PFSK-1 (cell line): Measurements from ENCODE around the gene SMG6.

Experiments used
- FOXP2 ChIP-seq: optimal IDR thresholded peaks from 2 replicates; pipeline ENCODE3; 2011; ENCODE audit warnings: borderline replicate concordance, control low read depth, inconsistent platforms; ENCODE audit not compliant: insufficient read depth; ENCODE audit errors: extremely low read length, extremely low read depth
- POLR2AphosphoS5 ChIP-seq: IDR thresholded peaks from 2 replicates; pipeline ENCODE4 v1.6.1; 2012; ENCODE audit warnings: low read depth, mild to moderate bottlenecking, control low read depth, low read length, moderate library complexity
- SIN3A ChIP-seq: IDR thresholded peaks from 2 replicates; pipeline ENCODE4 v1.6.1; 2012; ENCODE audit warnings: mild to moderate bottlenecking, low read length, moderate library complexity, borderline replicate concordance; ENCODE audit not compliant: insufficient read depth
- TAF1 ChIP-seq: IDR thresholded peaks from 2 replicates; pipeline ENCODE4 v1.6.1; 2012; ENCODE audit warnings: low read length, control low read depth, borderline replicate concordance; ENCODE audit not compliant: insufficient read depth
- TF ChIP-seq, protein P1 (sequence below), 2 experiments: IDR thresholded peaks; 2 replicates each; pipeline versions ENCODE4 v1.6.1 to v1.8.0; 2011 to 2012; ENCODE audit warnings: low read depth in 2 of 2, low read length in 2 of 2, control low read depth in 1 of 2, inconsistent platforms in 1 of 2, mild to moderate bottlenecking in 1 of 2, moderate library complexity in 1 of 2; ENCODE audit not compliant: insufficient read depth in 1 of 2

The SMG6 gene

DNA sequence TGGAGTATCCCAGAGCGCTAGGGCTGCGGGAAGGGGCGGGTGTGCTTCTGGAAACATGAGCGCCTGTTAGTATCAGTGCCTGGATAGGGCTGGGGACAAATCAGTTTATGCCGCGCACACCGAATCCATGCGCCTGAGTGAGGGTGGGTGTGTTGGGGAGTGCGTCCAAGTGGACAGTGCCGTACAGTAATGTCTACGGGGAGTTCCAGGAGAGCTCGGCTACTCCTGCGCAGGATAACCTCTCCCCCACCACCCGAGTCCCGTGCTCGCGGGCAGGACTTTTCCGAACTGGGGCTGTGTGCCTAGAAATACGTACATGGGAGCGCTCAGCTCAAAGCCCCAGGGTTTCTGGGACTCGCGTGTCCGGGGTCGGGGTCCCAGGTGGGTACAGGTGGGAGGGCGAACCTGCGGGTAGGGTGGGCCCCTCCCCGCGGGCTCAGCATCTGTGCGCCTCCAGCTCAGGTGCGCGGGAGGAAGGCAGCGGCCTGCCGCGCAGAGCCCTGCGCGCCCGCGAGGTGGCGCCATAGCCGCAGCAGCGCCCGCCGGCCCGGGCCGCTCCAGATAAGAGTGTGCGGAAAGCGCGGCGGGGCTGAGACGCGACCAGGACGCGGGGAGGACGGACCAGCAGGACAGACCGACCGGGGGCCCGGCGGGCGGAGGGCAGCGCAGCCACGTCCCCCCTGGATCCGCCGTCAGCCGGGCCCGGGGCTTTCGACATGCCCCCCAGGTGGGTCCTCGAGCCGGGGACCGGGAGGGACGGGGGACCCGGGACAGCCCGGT lies 248.9 kb downstream of the SMG6 start, which contains the start of gene HIC1:
HIC1 (plus strand) TSS at position 592 of the 780 bp plus-strand sequence. CDS start 1,588 bp downstream, outside the sequence.
- TF ChIP-seq TAF1 (no peak), SIN3A (no peak), POLR2AphosphoS5 (peak; percentile 76)
- TF ChIP-seq, protein P1, sequence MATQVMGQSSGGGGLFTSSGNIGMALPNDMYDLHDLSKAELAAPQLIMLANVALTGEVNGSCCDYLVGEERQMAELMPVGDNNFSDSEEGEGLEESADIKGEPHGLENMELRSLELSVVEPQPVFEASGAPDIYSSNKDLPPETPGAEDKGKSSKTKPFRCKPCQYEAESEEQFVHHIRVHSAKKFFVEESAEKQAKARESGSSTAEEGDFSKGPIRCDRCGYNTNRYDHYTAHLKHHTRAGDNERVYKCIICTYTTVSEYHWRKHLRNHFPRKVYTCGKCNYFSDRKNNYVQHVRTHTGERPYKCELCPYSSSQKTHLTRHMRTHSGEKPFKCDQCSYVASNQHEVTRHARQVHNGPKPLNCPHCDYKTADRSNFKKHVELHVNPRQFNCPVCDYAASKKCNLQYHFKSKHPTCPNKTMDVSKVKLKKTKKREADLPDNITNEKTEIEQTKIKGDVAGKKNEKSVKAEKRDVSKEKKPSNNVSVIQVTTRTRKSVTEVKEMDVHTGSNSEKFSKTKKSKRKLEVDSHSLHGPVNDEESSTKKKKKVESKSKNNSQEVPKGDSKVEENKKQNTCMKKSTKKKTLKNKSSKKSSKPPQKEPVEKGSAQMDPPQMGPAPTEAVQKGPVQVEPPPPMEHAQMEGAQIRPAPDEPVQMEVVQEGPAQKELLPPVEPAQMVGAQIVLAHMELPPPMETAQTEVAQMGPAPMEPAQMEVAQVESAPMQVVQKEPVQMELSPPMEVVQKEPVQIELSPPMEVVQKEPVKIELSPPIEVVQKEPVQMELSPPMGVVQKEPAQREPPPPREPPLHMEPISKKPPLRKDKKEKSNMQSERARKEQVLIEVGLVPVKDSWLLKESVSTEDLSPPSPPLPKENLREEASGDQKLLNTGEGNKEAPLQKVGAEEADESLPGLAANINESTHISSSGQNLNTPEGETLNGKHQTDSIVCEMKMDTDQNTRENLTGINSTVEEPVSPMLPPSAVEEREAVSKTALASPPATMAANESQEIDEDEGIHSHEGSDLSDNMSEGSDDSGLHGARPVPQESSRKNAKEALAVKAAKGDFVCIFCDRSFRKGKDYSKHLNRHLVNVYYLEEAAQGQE (IDR thresholded peaks at IDR 0.05; ENCODE audit: insufficient read depth in 1 of 2, low read depth in 2 of 2, low read length in 2 of 2) = peak; percentile 32 to 46; a peak in 3 of 4 replicates

GRCh38 chr17:2054262-2054511 lies 249.4 kb downstream of the SMG6 start:
- TF ChIP-seq SIN3A (no peak), POLR2AphosphoS5 (no peak), FOXP2 (no peak)
- TF ChIP-seq, protein P1 (IDR thresholded peaks at IDR 0.05; ENCODE audit: insufficient read depth in 1 of 2, low read depth in 2 of 2, low read length in 2 of 2) = peak in 1 of 2 experiments; percentile 74; a peak in 2 of 4 replicates

GRCh38 chr17:2053380-2054261 lies 250.0 kb downstream of the SMG6 start:
- TF ChIP-seq, protein P1 (IDR thresholded peaks at IDR 0.05; ENCODE audit: insufficient read depth in 1 of 2, low read depth in 2 of 2, low read length in 2 of 2) = peak in 1 of 2 experiments; percentile 65; a peak in 2 of 4 replicates
- TF ChIP-seq TAF1 = no peak
- TF ChIP-seq POLR2AphosphoS5 = no peak
- TF ChIP-seq SIN3A = no peak
- no peak for TF ChIP-seq FOXP2

DNA sequence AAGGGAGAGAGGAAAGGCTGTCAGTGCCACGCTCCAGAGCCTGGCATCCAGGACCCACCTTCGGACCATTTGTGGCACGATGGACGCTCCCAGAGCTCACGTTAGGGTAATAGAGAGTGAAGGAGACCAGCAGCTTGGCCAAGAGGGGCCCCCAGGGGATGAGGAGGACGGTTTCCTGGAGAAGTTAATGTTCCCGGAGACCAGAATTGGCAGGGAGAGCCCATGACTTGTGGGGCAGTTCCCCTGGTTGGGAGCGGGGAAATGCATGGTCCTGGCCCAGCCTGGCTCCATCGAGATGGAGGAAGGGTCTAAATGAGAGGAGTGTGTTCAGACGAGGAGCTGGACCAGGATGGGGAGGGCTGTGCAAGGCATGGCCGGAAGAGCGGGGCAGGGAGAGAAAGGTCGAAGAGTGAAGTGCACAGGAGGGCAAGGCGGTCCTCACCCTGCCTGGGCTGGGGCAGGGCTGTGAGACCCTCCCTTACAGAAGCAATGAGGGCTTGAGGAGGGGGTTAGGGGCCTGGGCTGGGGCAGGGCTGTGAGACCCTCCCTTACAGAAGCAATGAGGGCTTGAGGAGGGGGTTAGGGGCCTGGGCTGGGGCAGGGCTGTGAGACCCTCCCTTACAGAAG lies 251.5 kb downstream of the SMG6 start:
- no peak for TF ChIP-seq TAF1
- TF ChIP-seq SIN3A = no peak
- no peak for TF ChIP-seq FOXP2
- TF ChIP-seq, protein P1 (IDR thresholded peaks at IDR 0.05; ENCODE audit: insufficient read depth in 1 of 2, low read depth in 2 of 2, low read length in 2 of 2) = no peak
- TF ChIP-seq POLR2AphosphoS5 = no peak
